NB4 (cell line): Measurements from ENCODE around the gene C16orf96.

Experiments
- DNase-seq: peaks from one replicate; pipeline ENCODE4 v3.0.0; 2010; ENCODE audit warnings: low read depth
- H3K4me3 ChIP-seq: one replicate; pipeline ENCODE4 v1.5.1; 2011; ENCODE audit warnings: mild to moderate bottlenecking, low read depth, low read length, moderate library complexity
- CTCF ChIP-seq: IDR thresholded peaks from one replicate; pipeline ENCODE4 v1.5.1; 2012; ENCODE audit warnings: low read depth, low read length
- MAX ChIP-seq: IDR thresholded peaks from 2 replicates; pipeline ENCODE4 v1.6.1; 2011; ENCODE audit warnings: low read depth, low read length
- MYC ChIP-seq: IDR thresholded peaks from 2 replicates; pipeline ENCODE4 v1.6.1; 2011; ENCODE audit warnings: low read depth, low read length
- POLR2A ChIP-seq: IDR thresholded peaks from 2 replicates; pipeline ENCODE4 v1.6.1; 2011; ENCODE audit warnings: mild to moderate bottlenecking; ENCODE audit not compliant: insufficient read length; ENCODE audit errors: extremely low read depth

The C16orf96 gene

GRCh38 chr16:4583906-4584305 is 27.8 kb downstream of the C16orf96 start:
- no peak overlapping the region for H3K4me3 ChIP-seq
- no peak for TF ChIP-seq MAX
- DNase-seq: peak; percentile 21

- no peak for DNase-seq
- no peak for TF ChIP-seq CTCF
- TF ChIP-seq POLR2A: no peak
- TF ChIP-seq MAX: no peak
- no peak for TF ChIP-seq MYC
- H3K4me3 ChIP-seq: no peak overlapping the region
Measured at GRCh38 chr16:4586291-4586690, 30.2 kb downstream of the C16orf96 start.

- no peak for DNase-seq
- TF ChIP-seq POLR2A (no peak), CTCF (no peak), MYC (no peak), MAX (no peak)
- no peak overlapping the region for H3K4me3 ChIP-seq
Measured at GRCh38 chr16:4588386-4588785, 32.2 kb downstream of the C16orf96 start.

GRCh38 chr16:4588961-4589360 is 32.8 kb downstream of the C16orf96 start:
- TF ChIP-seq MAX: no peak
- TF ChIP-seq POLR2A: no peak
- TF ChIP-seq CTCF: no peak
- TF ChIP-seq MYC: no peak
- no peak for DNase-seq
- no peak overlapping the region for H3K4me3 ChIP-seq

GRCh38 chr16:4591191-4591590 is 35.1 kb downstream of the C16orf96 start:
- DNase-seq: no peak
- TF ChIP-seq CTCF (no peak), MAX (no peak), POLR2A (no peak), MYC (no peak)

GRCh38 chr16:4591706-4592470 is 35.7 kb downstream of the C16orf96 start:
- H3K4me3 ChIP-seq: no peak overlapping the region
- DNase-seq: peak; percentile 75
- TF ChIP-seq CTCF (no peak), MYC (peak; percentile 73), MAX (peak; percentile 79), POLR2A (no peak)

More at GRCh38 chr16:4591191-4591590, 35.1 kb downstream of the C16orf96 start:
- no peak overlapping the region for H3K4me3 ChIP-seq
